Fibroblast of lung (primary cell): ENCODE measurements around the gene MRPL16. TPM values are rescaled to one million over a fixed set of nuclear protein-coding genes. Genes with fewer than 3 reads are reported as not detected.

Source experiments
- DNase-seq, 2 donors: peaks; one replicate each; pipeline versions ENCODE4 v3.0.0 to v3.0.0-alpha.2; 2010; ENCODE audit warnings: low read depth in 2 of 2
- H2AFZ ChIP-seq: 2 replicates; pipeline ENCODE4 v1.5.1; 2012; ENCODE audit warnings: low read length, control low read depth, inconsistent platforms
- H3K27ac ChIP-seq: 2 replicates; pipeline ENCODE4 v1.5.1; 2011; ENCODE audit warnings: low read length, control low read depth; ENCODE audit not compliant: insufficient read depth
- H3K27me3 ChIP-seq: 2 replicates; pipeline ENCODE4 v1.5.1; 2011; ENCODE audit warnings: mild to moderate bottlenecking, low read length; ENCODE audit not compliant: control insufficient read depth, insufficient read depth
- H3K36me3 ChIP-seq: 2 replicates; pipeline ENCODE4 v1.5.1; 2011; ENCODE audit warnings: low read length; ENCODE audit not compliant: control insufficient read depth, insufficient read depth
- H3K4me1 ChIP-seq: 2 replicates; pipeline ENCODE4 v1.5.1; 2011; ENCODE audit warnings: low read length; ENCODE audit not compliant: control insufficient read depth, insufficient read depth; ENCODE audit errors: extremely low read depth
- H3K4me2 ChIP-seq: 2 replicates; pipeline ENCODE4 v1.5.1; 2011; ENCODE audit warnings: low read length, control low read depth; ENCODE audit not compliant: insufficient read depth; ENCODE audit errors: extremely low read depth
- H3K4me3 ChIP-seq, 4 experiments: fragments of 200-600 bp in 1 of 4; sonication (generic) in 1 of 4; replicated peaks in 1 of 4; 2 replicates each; pipeline ENCODE4 v1.5.1; 2011 to 2016; ENCODE audit warnings: low read length in 4 of 4, low read depth in 3 of 4, mild to moderate bottlenecking in 3 of 4, control low read depth in 2 of 4, inconsistent platforms in 1 of 4, mixed read lengths in 1 of 4; ENCODE audit not compliant: insufficient read depth in 1 of 4; ENCODE audit errors: control extremely low read depth in 1 of 4
- H3K79me2 ChIP-seq: 2 replicates; pipeline ENCODE4 v1.5.1; 2012; ENCODE audit warnings: mild to moderate bottlenecking, low read length, inconsistent platforms; ENCODE audit not compliant: control insufficient read depth, insufficient read depth
- H3K9ac ChIP-seq: 2 replicates; pipeline ENCODE4 v1.5.1; 2011; ENCODE audit warnings: mild to moderate bottlenecking, low read length, control low read depth; ENCODE audit not compliant: insufficient read depth
- H3K9me3 ChIP-seq: 2 replicates; pipeline ENCODE4 v1.5.1; 2012; ENCODE audit warnings: low read depth, low read length; ENCODE audit not compliant: control insufficient read depth, insufficient read depth
- H4K20me1 ChIP-seq: 2 replicates; pipeline ENCODE4 v1.5.1; 2011; ENCODE audit warnings: low read length; ENCODE audit not compliant: control insufficient read depth, insufficient read depth; ENCODE audit errors: extremely low read depth
- CTCF ChIP-seq, 2 donors: IDR thresholded peaks in 1 of 2; conservative IDR thresholded peaks in 1 of 2; 1 replicate in 1 of 2; 2 replicates in 1 of 2; pipeline ENCODE4 v1.5.1; 2011 to 2012; ENCODE audit warnings: low read length in 2 of 2, control low read depth in 1 of 2, inconsistent platforms in 1 of 2, low read depth in 1 of 2, mild to moderate bottlenecking in 1 of 2
- EZH2 ChIP-seq: IDR thresholded peaks from 2 replicates; pipeline ENCODE4 v1.5.1; 2012; ENCODE audit warnings: low read length, control low read depth, mild to moderate bottlenecking; ENCODE audit errors: missing control alignments
- polyA plus RNA-seq, 2 donors: library from polyadenylated mRNA; depleted of rRNA in 1 of 2; stranded (reverse) in 1 of 2; unstranded in 1 of 2; fragments of >200 nt; gene quantifications; 2 replicates each; pipeline ENCODE4 v1.2.1, GENCODE V29; 2011 to 2012; ENCODE audit warnings: missing spikeins in 1 of 2
- total RNA-seq: library from RNA; depleted of rRNA; stranded (reverse); fragments of >200 nt; gene quantifications from 2 replicates; pipeline ENCODE4 v1.2.1, GENCODE V29; 2014

The MRPL16 gene
- total and polyA plus RNA-seq, 2 donors (not counting 1 experiment from before 2014, with no cell fraction given): 43.1 to 64.9 TPM

- H3K36me3 ChIP-seq: no peaks in the 10 kb centered on the region
- TF ChIP-seq EZH2 (no peak), CTCF (conservative IDR thresholded peaks at IDR 0.05 in 1 of 2, IDR thresholded peaks at IDR 0.05 in 1 of 2; ENCODE audit: low read depth in 1 of 2, low read length in 2 of 2) (no peak)
- H3K79me2 ChIP-seq: no peaks in the 10 kb centered on the region
- no peak overlapping the region for H3K9ac ChIP-seq
- no peaks in the 10 kb centered on the region for H3K27me3 ChIP-seq
- no peak for DNase-seq
- no peaks in the 10 kb centered on the region for H4K20me1 ChIP-seq
- H2AFZ ChIP-seq: no peak overlapping the region
- H3K4me3 ChIP-seq: no peak overlapping the region
- no peak overlapping the region for H3K4me2 ChIP-seq
- H3K4me1 ChIP-seq: no peaks in the 10 kb centered on the region
- H3K9me3 ChIP-seq: no peaks in the 10 kb centered on the region
- H3K27ac ChIP-seq: no peak overlapping the region
Measured at GRCh38 chr11:59833602-59834001, 23.0 kb upstream of the MRPL16 start.

GRCh38 chr11:59829358-59829757 is 18.8 kb upstream of the MRPL16 start:
- Histone ChIP-seq H3K36me3 (no peaks in the 10 kb centered on the region), H3K27ac (no peak overlapping the region), H3K9me3 (no peaks in the 10 kb centered on the region), H3K4me3 (no peak overlapping the region), H3K9ac (no peak overlapping the region), H2AFZ (no peak overlapping the region), H3K27me3 (no peaks in the 10 kb centered on the region), H3K4me1 (no peaks in the 10 kb centered on the region), H3K4me2 (no peak overlapping the region), H4K20me1 (no peaks in the 10 kb centered on the region), H3K79me2 (no peaks in the 10 kb centered on the region)
- TF ChIP-seq CTCF (conservative IDR thresholded peaks at IDR 0.05 in 1 of 2, IDR thresholded peaks at IDR 0.05 in 1 of 2; ENCODE audit: low read depth in 1 of 2, low read length in 2 of 2): no peak
- TF ChIP-seq EZH2: no peak
- no peak for DNase-seq

- Histone ChIP-seq H3K27me3 (no peaks in the 10 kb centered on the region), H4K20me1 (no peaks in the 10 kb centered on the region), H3K4me1 (no peaks in the 10 kb centered on the region), H3K4me2 (peak overlapping the region; percentile 30), H2AFZ (peak overlapping the region; percentile 25), H3K9ac (no peak overlapping the region), H3K4me3 (no peak overlapping the region), H3K79me2 (no peaks in the 10 kb centered on the region), H3K27ac (no peak overlapping the region), H3K9me3 (no peaks in the 10 kb centered on the region), H3K36me3 (no peaks in the 10 kb centered on the region)
- TF ChIP-seq EZH2: no peak
- TF ChIP-seq CTCF (conservative IDR thresholded peaks at IDR 0.05 in 1 of 2, IDR thresholded peaks at IDR 0.05 in 1 of 2; ENCODE audit: low read depth in 1 of 2, low read length in 2 of 2): peak; percentile 57 to 69
- DNase-seq: peak; percentile 50 to 68
Measured at GRCh38 chr11:59822989-59823566, 12.5 kb upstream of the MRPL16 start.
